ENCODE results near the gene NECTIN2.

DNA sequence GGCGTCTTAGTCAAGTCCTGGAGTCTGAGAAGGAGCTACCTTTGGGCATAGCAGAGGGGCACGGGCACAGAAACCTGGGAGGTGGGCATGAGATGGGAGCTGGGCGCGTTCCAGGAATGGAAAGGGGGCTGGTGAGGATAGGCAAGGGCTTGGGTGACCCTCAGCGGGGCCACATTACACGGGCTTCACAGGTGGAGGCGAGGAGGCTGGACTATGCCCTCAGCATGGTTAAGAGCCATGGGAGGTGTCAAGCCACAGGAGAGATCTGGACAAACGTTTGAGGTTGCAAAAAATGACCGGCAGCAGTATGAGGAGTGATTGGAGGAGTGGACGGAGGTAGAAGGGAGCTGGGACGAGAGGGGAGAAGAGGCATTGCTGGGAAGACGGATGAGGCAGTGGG is 21.5 kb downstream of the NECTIN2 start:
- TF ChIP-seq, protein P1, sequence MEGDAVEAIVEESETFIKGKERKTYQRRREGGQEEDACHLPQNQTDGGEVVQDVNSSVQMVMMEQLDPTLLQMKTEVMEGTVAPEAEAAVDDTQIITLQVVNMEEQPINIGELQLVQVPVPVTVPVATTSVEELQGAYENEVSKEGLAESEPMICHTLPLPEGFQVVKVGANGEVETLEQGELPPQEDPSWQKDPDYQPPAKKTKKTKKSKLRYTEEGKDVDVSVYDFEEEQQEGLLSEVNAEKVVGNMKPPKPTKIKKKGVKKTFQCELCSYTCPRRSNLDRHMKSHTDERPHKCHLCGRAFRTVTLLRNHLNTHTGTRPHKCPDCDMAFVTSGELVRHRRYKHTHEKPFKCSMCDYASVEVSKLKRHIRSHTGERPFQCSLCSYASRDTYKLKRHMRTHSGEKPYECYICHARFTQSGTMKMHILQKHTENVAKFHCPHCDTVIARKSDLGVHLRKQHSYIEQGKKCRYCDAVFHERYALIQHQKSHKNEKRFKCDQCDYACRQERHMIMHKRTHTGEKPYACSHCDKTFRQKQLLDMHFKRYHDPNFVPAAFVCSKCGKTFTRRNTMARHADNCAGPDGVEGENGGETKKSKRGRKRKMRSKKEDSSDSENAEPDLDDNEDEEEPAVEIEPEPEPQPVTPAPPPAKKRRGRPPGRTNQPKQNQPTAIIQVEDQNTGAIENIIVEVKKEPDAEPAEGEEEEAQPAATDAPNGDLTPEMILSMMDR (IDR thresholded peaks at IDR 0.05; ENCODE audit: low read length): no peak
- TF ChIP-seq EZH2 (IDR thresholded peaks at IDR 0.05; ENCODE audit: borderline replicate concordance, low read length): no peak
